OCI-LY7 (cell line): Measurements from ENCODE around the gene MGMT. TPM values are rescaled to one million over a fixed set of nuclear protein-coding genes. Genes with fewer than 3 reads are reported as not detected.
A peak's percentile ranks its signal among the peaks of the same experiment; 100 is the strongest.

ENCODE experiments used
- BruUV-seq: library from RNA; stranded (reverse); fragments of 400-500 nt; replicated peaks from 2 replicates; lab custom pipeline; 2021; lab: Mats Ljungman, UMichigan
- CTCF ChIA-PET: fragments of 300-600 bp; sonication (Branson Sonifier 250); formaldehyde crosslinking; loops from one replicate; lab custom pipeline; 2022; ENCODE audit warnings: antibody characterized with exemption; ENCODE audit not compliant: unreplicated experiment; lab: Charles Lee
- POLR2A ChIA-PET: fragments of 300-600 bp; sonication (Branson Sonifier 250); formaldehyde crosslinking; loops from one replicate; lab custom pipeline; 2022; ENCODE audit warnings: antibody characterized with exemption; lab: Charles Lee
- DNase-seq: peaks from one replicate; pipeline ENCODE4 v3.0.0-alpha.2; 2015; ENCODE audit warnings: low spot score
- H2AFZ ChIP-seq: fragments of 200-600 bp; sonication (generic), shearing (Covaris generic); 2 replicates; pipeline ENCODE4 v1.6.1; 2014; ENCODE audit warnings: mild to moderate bottlenecking, antibody characterized with exemption, low read length, moderate library complexity
- H3K27ac ChIP-seq: fragments of 200-600 bp; sonication (generic); 2 replicates; pipeline ENCODE4 v1.5.1; 2014; ENCODE audit warnings: mixed run types, low read depth, mild to moderate bottlenecking, moderate library complexity, low read length, inconsistent platforms; ENCODE audit not compliant: poor library complexity, severe bottlenecking
- H3K36me3 ChIP-seq: fragments of 200-600 bp; sonication (generic); 2 replicates; pipeline ENCODE4 v1.6.1; 2014; ENCODE audit warnings: mild to moderate bottlenecking, antibody characterized with exemption, low read length, moderate library complexity, mixed read lengths; ENCODE audit not compliant: insufficient read depth
- H3K4me1 ChIP-seq: fragments of 200-600 bp; sonication (generic); 2 replicates; pipeline ENCODE4 v1.5.1; 2014; ENCODE audit warnings: mild to moderate bottlenecking, low read length; ENCODE audit not compliant: insufficient read depth, poor library complexity, severe bottlenecking
- H3K4me2 ChIP-seq: fragments of 200-600 bp; sonication (generic); 2 replicates; pipeline ENCODE4 v1.6.1; 2014; ENCODE audit warnings: mild to moderate bottlenecking, low read length
- H3K4me3 ChIP-seq: fragments of 200-600 bp; sonication (generic); 2 replicates; pipeline ENCODE4 v1.5.1; 2014; ENCODE audit warnings: mild to moderate bottlenecking, low read depth, low read length; ENCODE audit not compliant: poor library complexity, severe bottlenecking
- H3K79me2 ChIP-seq: fragments of 200-600 bp; sonication (generic); 2 replicates; pipeline ENCODE4 v1.6.1; 2016; ENCODE audit warnings: low read depth, mild to moderate bottlenecking, low read length, moderate library complexity, mixed read lengths; ENCODE audit not compliant: insufficient read depth
- H3K9me2 ChIP-seq: fragments of 200-600 bp; sonication (generic); 2 replicates; pipeline ENCODE4 v1.6.1; 2016; ENCODE audit warnings: mild to moderate bottlenecking, low read length, mixed read lengths; ENCODE audit not compliant: insufficient read depth
- H3K9me3 ChIP-seq: fragments of 200-600 bp; sonication (generic); 2 replicates; pipeline ENCODE4 v1.6.1; 2014; ENCODE audit warnings: mild to moderate bottlenecking, mixed run types, low read length, mixed read lengths
- H4K20me1 ChIP-seq: fragments of 200-600 bp; sonication (generic); 2 replicates; pipeline ENCODE4 v1.6.1; 2014; ENCODE audit warnings: mild to moderate bottlenecking, antibody characterized with exemption, low read length, moderate library complexity, mixed read lengths; ENCODE audit not compliant: insufficient read depth
- CTCF ChIP-seq: fragments of 200-600 bp; sonication (generic); conservative IDR thresholded peaks from 2 replicates; pipeline ENCODE4 v1.5.1; 2014; ENCODE audit warnings: mild to moderate bottlenecking, antibody characterized with exemption, low read length, moderate library complexity, mixed read lengths
- EZH2phosphoT487 ChIP-seq: fragments of 200-600 bp; sonication (generic); IDR thresholded peaks from 2 replicates; pipeline ENCODE4 v1.6.1; 2018; ENCODE audit warnings: low read depth, borderline replicate concordance, mild to moderate bottlenecking, mixed run types, antibody characterized with exemption, low read length, moderate library complexity, mixed read lengths
- intact Hi-C: fragments of 100-400 bp; cut with micrococcal nuclease; formaldehyde crosslinking; loops from one replicate; pipeline ENCODE4 v1.10.0; 2022; ENCODE audit not compliant: unreplicated experiment
- total RNA-seq, 2 experiments: library from RNA; depleted of rRNA in 1 of 2; stranded (reverse); fragments of >200 nt in 1 of 2; shearing (Covaris generic) in 1 of 2; gene quantifications; 2 replicates each; pipeline ENCODE4 v1.2.3, GENCODE V29; 2014 to 2022

The MGMT gene
- total RNA-seq, 2 experiments from 2014 or later = 19.7 to 25.0 TPM

DNA sequence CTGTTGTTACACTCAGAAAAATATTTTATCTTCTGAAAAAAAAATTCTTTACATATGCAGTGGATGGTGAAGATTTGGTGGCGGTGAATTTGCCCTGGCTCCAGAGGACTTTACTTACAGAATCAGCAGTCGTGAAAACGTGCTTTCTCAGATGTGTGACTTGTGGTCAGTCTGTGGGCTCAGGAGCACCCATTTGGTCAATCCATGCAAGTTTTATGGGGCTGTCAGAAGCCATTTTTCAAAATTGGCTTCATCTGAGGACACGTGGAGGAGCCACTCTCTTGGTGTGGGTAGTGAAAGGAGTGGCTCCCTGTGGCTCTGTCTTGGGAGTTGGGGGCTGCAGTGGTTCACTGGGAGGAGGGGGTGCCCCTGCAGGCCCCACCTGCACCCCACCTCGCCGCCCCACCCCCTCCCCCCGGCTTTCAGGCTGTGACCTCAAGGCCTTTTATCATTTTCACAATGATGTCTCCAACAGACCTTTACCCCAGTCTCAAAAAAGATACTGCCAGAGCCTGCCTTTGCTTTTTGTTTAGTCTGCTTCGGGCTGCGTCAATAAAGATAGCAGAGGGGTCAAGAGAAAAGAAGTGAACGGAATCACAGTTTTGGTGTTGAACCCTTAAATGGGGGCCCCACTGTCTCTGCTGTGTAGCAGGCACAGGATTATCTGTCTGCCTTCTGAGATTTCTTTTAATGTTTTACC is 137.4 kb downstream of the MGMT start:
- Histone ChIP-seq H3K4me1 (no peaks in the 10 kb centered on the region), H2AFZ (no peak overlapping the region), H3K27ac (no peak overlapping the region), H3K9me2 (no peaks in the 10 kb centered on the region), H3K9me3 (no peaks in the 10 kb centered on the region), H3K79me2 (no peaks in the 10 kb centered on the region), H3K36me3 (no peaks in the 10 kb centered on the region), H3K4me2 (no peak overlapping the region), H4K20me1 (no peaks in the 10 kb centered on the region), H3K4me3 (no peak overlapping the region)
- no TSS peak for BruUV-seq
- TF ChIP-seq EZH2phosphoT487 (no peak), CTCF (no peak)
- CTCF ChIA-PET = no interaction called here
- POLR2A ChIA-PET = no interaction called here
- DNase-seq = no peak
- intact Hi-C loops = no loop called here

- DNase-seq = no peak
- Histone ChIP-seq H3K9me3 (no peaks in the 10 kb centered on the region), H3K4me2 (peak overlapping the region; percentile 12; the same call in 1 of the 2 replicates), H3K9me2 (no peaks in the 10 kb centered on the region), H3K36me3 (no peaks in the 10 kb centered on the region), H3K4me1 (no peaks in the 10 kb centered on the region), H2AFZ (no peak overlapping the region), H3K79me2 (no peaks in the 10 kb centered on the region), H4K20me1 (no peaks in the 10 kb centered on the region), H3K4me3 (no peak overlapping the region), H3K27ac (no peak overlapping the region)
- BruUV-seq = no TSS peak
- ChIA-PET POLR2A (no interaction called here), CTCF (no interaction called here)
- intact Hi-C loops = no loop called here
- no peak for TF ChIP-seq EZH2phosphoT487
- no peak for TF ChIP-seq CTCF
Observed at GRCh38 chr10:129605266-129605985, 138.4 kb downstream of the MGMT start.
